Endometrial microvascular endothelial cells (primary cell): ENCODE measurements around the gene MLLT3. TPM values are rescaled to one million over a fixed set of nuclear protein-coding genes. Genes with fewer than 3 reads are reported as not detected.
"Not testable (repeated sequence)": the region's sequence is repeated elsewhere in the genome, so short reads cannot be mapped to it uniquely, and the experiment has no call there.

Source experiments
- in situ Hi-C: cut with HindIII; loops from 2 replicates; pipeline ENCODE4 v1.10.0; 2017; ENCODE audit warnings: low sequenced_read_pairs, low pct_unique_long_range_greater_than_20kb; ENCODE audit errors: inconsistent ontology term
- total RNA-seq: library from RNA; depleted of rRNA; stranded (reverse); fragments of >200 nt; gene quantifications from one replicate; pipeline ENCODE4 v1.2.3, GENCODE V29; 2015; ENCODE audit errors: inconsistent ontology term

Gene MLLT3
- 4.6 TPM for total RNA-seq

DNA sequence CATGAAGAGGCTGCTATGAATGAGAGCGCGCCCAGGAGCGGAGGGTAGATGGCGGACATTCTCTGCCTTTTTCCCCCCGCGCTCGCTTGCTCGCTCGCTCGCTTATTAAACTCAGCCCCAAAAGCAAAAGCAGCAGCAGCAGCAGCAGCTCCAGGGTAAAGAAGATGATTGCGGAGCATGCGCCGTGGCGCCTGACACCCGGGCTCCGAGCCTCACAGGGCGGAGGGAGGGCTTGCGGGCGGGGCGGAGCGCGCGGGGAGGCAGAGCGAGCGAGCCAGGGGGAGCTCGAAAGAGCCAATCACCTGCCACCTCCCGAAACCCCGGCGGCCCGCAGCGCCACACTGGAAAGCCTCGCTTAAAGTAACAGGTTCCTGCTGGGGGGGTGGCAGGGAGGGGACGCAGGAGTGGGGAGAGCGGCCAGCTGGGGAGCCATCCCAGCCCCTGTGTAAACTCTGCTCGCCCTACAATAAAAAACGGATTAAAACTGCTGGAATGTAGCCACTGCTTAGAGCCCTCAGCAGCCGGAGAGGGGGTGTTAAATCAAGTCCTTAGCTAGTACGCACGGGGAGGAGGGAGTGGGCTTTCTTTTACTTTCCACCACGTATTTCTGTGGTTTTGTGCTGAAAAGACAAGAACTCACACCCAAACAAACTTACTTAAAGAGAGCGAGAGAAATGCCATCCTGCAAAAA, at the start of gene MLLT3:
Gene MLLT3, minus strand, starts transcription at position 170 of the 691 bp plus-strand sequence.
- in situ Hi-C loops = loop anchor here (25.0 kb wide), 2 partner anchors 260 to 315 kb away; no protein-coding TSS in a partner anchor

GRCh38 chr9:20671635-20672034, 49.3 kb upstream of the MLLT3 start:
- in situ Hi-C loops = no loop called here

DNA sequence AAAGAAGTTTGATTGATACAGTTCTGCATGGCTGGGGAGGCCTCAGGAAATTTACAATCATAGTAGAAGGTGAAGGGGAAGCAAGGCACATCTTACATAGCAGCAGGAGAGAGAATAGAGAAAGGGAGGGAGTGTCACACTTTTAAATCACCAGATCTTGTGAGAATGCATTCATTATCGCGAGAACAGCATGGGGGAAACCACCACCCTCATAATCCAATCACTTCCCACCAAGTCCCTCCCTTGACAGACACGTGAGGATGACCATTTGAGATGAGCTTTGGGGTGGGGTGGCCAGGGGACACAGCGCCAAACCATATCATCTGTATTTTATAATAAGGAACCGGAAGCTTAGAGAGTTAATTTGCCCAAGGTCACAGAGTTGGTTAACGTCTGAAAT, 48.1 kb upstream of the MLLT3 start:
- in situ Hi-C loops = no loop called here

GRCh38 chr9:20664501-20664900, 42.2 kb upstream of the MLLT3 start:
- in situ Hi-C loops = no loop called here

DNA sequence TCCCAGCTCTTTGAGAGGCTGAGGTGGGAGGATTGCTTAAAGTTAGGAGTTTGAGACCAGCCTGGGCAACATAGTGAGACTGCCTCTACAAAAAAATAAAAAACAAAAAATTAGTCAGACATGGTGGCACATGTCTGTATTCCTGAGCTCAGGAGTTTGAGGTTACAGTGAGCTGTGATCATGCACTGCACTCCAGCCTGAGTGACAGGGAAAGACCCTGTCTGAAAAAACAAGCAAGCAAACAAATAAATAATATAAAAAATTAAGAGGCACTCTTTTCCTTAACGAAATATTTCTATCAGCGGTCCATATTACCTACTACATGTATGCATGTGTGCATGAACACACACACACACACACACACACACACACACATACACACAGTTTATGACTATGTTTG, 40.8 kb upstream of the MLLT3 start:
- in situ Hi-C loops = no loop called here

DNA sequence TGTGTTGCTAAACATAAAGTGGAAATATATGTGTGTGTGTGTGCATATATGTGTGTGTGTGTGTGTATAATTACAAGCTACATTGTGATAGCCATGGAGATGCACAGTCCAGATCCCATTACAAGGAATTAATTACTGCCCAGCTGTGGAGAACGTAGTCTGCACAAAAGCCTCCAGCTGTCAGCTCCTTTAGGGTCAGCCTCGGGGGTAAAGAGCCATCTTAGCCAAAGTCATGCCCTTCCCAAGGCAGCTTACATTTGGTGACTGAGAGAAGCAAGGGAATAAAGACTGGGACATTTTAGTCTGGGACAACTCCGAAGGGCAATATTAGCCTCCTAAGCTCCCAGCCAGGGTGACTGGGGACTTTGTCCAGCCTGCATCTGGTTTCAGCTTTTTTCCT, 39.9 kb upstream of the MLLT3 start:
- in situ Hi-C loops = no loop called here

DNA sequence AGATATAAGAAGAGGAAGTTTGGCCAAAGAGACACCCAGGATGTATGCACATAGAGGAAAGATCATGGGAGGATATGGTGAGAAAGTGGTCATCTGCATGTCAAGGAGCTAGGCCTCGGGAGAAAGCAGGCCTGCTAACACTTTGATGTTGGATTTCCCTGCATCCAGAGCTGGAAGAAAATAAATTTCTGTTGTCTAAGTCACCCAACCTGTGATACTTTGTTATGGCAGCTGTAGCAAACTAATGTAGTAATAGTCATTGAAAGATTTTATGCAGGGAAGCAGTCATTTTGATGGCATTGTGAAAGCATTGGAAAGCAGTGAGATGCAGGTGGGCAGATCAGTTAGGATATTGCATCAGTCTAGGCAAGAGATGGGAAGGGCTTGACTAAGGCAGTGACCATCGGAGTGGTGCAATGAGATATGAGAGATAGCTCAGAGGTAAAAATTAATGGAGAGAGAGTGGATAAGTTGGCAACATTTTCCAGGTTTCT, 37.2 kb upstream of the MLLT3 start:
- in situ Hi-C loops = no loop called here

- in situ Hi-C loops = no loop called here
Observed at GRCh38 chr9:20658677-20659473, 36.6 kb upstream of the MLLT3 start.

- in situ Hi-C loops = not testable (repeated sequence)
Observed at GRCh38 chr9:20658246-20658667, 36.0 kb upstream of the MLLT3 start.

DNA sequence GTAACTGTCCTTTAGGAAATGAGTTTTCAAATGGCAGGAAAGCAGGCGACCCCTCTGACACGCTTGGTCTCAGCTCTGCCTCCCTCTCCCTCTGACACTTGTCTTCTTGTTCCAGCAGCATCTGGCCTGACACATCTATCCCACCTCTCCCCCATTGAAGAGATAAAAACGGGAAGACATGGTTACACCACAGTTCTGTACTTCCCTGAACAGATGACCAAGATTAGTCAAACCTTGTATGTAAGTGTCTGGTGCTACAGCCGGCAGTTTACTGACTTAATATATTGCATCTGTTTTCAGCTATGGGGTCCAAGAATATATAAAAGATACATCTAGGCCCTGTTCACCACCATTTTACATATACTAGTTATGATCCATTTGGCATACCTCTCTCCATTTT, 29.6 kb upstream of the MLLT3 start:
- in situ Hi-C loops = no loop called here

- in situ Hi-C loops = no loop called here
Observed at GRCh38 chr9:20650750-20651299, 28.5 kb upstream of the MLLT3 start.

- in situ Hi-C loops = no loop called here
Observed at GRCh38 chr9:20650313-20650712, 28.0 kb upstream of the MLLT3 start.

DNA sequence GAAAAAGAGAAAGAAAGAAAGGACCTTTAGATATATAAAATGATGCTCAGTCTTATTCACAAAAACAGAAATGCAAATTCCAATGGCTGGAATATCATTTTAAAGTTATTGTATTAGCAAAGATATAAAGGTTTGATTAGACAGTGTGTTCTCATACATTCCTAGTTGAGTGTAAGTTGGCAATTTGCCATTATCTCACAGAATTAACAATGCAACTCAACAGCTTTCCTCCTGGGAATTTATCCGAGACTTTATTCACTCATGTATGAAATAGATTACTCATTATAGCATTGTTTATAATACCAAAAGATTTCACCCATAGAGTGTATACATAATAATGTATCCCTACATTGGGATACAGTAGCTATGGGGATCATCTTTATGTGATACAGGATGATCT, 27.1 kb upstream of the MLLT3 start:
- in situ Hi-C loops = no loop called here

- in situ Hi-C loops = no loop called here
Observed at GRCh38 chr9:20646656-20647055, 24.4 kb upstream of the MLLT3 start.

- in situ Hi-C loops = no loop called here
Observed at GRCh38 chr9:20643660-20644059, 21.4 kb upstream of the MLLT3 start.

DNA sequence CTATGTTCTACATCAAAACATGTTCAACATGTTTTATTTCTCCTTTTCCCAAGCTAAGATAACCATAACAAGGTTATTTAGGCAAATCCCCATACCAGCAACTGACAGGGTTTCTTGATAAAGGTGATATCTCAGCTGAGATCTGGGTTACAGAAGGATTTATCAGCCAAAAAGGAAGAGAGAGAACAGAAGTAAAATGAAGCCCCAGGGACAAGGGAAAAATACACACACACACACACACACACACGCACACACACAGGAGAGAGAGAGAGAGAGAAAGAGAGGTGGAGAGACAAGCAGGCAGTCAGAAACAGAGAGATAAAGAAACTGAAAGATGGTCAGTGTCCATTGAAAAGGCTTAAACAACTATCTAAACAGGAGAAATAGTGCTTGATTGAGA, 19.7 kb upstream of the MLLT3 start:
- in situ Hi-C loops = no loop called here

- in situ Hi-C loops = no loop called here
Observed at GRCh38 chr9:20640331-20641187, 18.3 kb upstream of the MLLT3 start.

GRCh38 chr9:20636888-20637440, 14.7 kb upstream of the MLLT3 start:
- in situ Hi-C loops = no loop called here

DNA sequence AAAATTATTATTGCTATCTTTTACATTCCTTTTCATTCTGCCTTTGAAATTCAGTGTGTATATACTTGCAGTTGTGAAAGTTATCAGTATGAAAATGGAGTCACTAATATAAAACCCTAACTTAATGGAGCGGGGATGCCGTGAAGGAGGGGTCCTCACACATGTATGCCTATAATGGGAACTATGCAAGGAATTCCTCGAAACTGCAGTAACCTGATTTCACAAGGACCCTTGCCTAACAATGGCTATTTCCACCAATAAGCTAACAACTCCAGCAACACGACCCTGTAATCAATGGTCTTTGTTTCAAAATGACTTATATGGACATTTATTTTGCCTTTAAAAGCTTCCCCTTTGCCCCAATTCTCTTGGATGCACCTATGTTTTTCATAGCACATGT, 12.6 kb upstream of the MLLT3 start:
- in situ Hi-C loops = no loop called here
